ENCODE measurements around the gene USP49. TPM values are rescaled to one million over a fixed set of nuclear protein-coding genes. Genes with fewer than 3 reads are reported as not detected.
"Not testable (repeated sequence)": the region's sequence is repeated elsewhere in the genome, so short reads cannot be mapped to it uniquely, and the experiment has no call there.

USP49 gene
- total RNA-seq, result 2.2 and 3.1 TPM in 2 replicates
- polyA plus RNA-seq (2012), result 3.0 TPM

GRCh38 chr6:41895300-41896233, at the start of gene USP49:
Gene USP49 (minus strand): TSS chr6:41895375. CDS start chr6:41806983, 88,392 bp downstream.
- DNase-seq (ENCODE audit: low read depth), result peak; percentile 89

- DNase-seq (ENCODE audit: low read depth), result no peak
Observed at GRCh38 chr6:41943456-41943855, 48.3 kb upstream of the USP49 start.

DNA sequence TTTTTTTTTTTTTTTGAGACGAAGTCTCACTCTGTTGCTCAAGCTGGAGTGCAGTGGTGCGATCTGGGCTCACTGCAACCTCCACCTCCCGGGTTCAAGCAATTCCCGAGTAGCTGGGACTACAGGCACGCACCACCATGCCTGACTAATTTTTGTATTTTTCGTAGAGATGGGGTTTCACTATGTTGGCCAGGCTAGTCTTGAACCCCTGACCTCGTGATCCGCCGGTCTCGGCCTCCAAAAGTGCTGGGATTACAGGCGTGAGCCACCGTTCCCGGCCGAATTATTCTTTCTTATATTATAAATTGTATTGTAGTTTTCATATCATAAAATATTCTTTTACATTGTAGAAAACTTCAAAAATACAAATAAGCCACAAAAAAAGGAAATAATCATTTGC, 47.7 kb upstream of the USP49 start:
- not testable (repeated sequence) for DNase-seq (ENCODE audit: low read depth)

GRCh38 chr6:41942067-41942851, 47.1 kb upstream of the USP49 start:
- no peak for DNase-seq (ENCODE audit: low read depth)

GRCh38 chr6:41941280-41942066, 46.3 kb upstream of the USP49 start, which contains the start of gene CCND3:
Gene CCND3 (minus strand): TSS chr6:41941808. CDS start chr6:41941649, 159 bp downstream.
- DNase-seq (ENCODE audit: low read depth), result peak; percentile 96

- peak; percentile 49 for DNase-seq (ENCODE audit: low read depth)
Observed at GRCh38 chr6:41940759-41941279, 45.6 kb upstream of the USP49 start.

- DNase-seq (ENCODE audit: low read depth), result peak; percentile 71
Observed at GRCh38 chr6:41939848-41940758, 44.9 kb upstream of the USP49 start.

- peak; percentile 92 for DNase-seq (ENCODE audit: low read depth)
Observed at GRCh38 chr6:41939176-41939847, 44.1 kb upstream of the USP49 start.

- DNase-seq (ENCODE audit: low read depth), result no peak
Observed at GRCh38 chr6:41938590-41939175, 43.5 kb upstream of the USP49 start.

- peak; percentile 84 for DNase-seq (ENCODE audit: low read depth)
Observed at GRCh38 chr6:41937861-41938574, 42.8 kb upstream of the USP49 start.

- DNase-seq (ENCODE audit: low read depth), result no peak
Observed at GRCh38 chr6:41937472-41937860, 42.3 kb upstream of the USP49 start.

- peak; percentile 95 for DNase-seq (ENCODE audit: low read depth)
Observed at GRCh38 chr6:41936073-41936837, 41.1 kb upstream of the USP49 start.

DNA sequence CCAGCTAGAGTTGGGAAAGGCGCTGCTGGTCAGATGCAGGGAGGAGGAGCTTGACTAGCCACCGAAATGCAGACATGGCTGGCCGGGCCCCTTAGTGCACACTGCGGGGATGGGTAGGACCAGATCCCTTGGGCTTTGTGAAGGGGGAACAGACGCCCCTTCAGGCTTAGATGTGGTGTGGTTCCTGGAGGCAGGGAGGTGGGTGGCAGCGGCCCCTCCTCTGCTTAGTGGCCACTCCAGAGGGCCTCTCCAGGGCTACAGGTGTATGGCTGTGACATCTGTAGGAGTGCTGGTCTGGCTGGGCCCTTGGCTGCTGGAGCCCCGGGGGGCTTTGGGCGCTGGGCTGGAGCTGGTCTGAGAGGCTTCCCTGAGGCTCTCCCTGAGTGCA, 40.5 kb upstream of the USP49 start:
- DNase-seq (ENCODE audit: low read depth), result no peak

GRCh38 chr6:41935193-41935574, 40.0 kb upstream of the USP49 start:
- DNase-seq (ENCODE audit: low read depth), result peak; percentile 66

GRCh38 chr6:41934278-41935192, 39.4 kb upstream of the USP49 start:
- DNase-seq (ENCODE audit: low read depth), result no peak

- no peak for DNase-seq (ENCODE audit: low read depth)
Observed at GRCh38 chr6:41932378-41932777, 37.2 kb upstream of the USP49 start.

All from myocyte (in vitro differentiated cells).